Glomerular endothelial cell (primary cell): ENCODE measurements around the gene SHROOM4. TPM values are rescaled to one million over a fixed set of nuclear protein-coding genes. Genes with fewer than 3 reads are reported as not detected.

Experiments used
- DNase-seq: peaks from one replicate; pipeline ENCODE4 v3.0.0-alpha.2; 2011; ENCODE audit warnings: low read depth, low spot score; ENCODE audit errors: extremely low read depth
- total RNA-seq: library from RNA; depleted of rRNA; stranded (reverse); fragments of >200 nt; gene quantifications from 2 replicates; pipeline ENCODE4 v1.2.3, GENCODE V29; 2015

SHROOM4 gene
- total RNA-seq, 1 donor from 2014 or later = 48.9 TPM

GRCh38 chrX:50779694-50780093 lies 34.3 kb downstream of the SHROOM4 start:
- no peak for DNase-seq

GRCh38 chrX:50778272-50778671 lies 35.7 kb downstream of the SHROOM4 start:
- no peak for DNase-seq

- DNase-seq = no peak
Observed at GRCh38 chrX:50776248-50776647, 37.7 kb downstream of the SHROOM4 start.

- DNase-seq = no peak
Observed at GRCh38 chrX:50771382-50771781, 42.6 kb downstream of the SHROOM4 start.

GRCh38 chrX:50770702-50771101 lies 43.3 kb downstream of the SHROOM4 start:
- no peak for DNase-seq

GRCh38 chrX:50769389-50770063 lies 44.5 kb downstream of the SHROOM4 start:
- no peak for DNase-seq

GRCh38 chrX:50768801-50769200 lies 45.2 kb downstream of the SHROOM4 start:
- no peak for DNase-seq

- DNase-seq = no peak
Observed at GRCh38 chrX:50765986-50766385, 48.0 kb downstream of the SHROOM4 start.

GRCh38 chrX:50762578-50762977 lies 51.4 kb downstream of the SHROOM4 start:
- DNase-seq = no peak

GRCh38 chrX:50756276-50756675 lies 57.7 kb downstream of the SHROOM4 start:
- DNase-seq = no peak

- no peak for DNase-seq
Observed at GRCh38 chrX:50751091-50751490, 62.9 kb downstream of the SHROOM4 start.

GRCh38 chrX:50747471-50747900 lies 66.5 kb downstream of the SHROOM4 start:
- no peak for DNase-seq

GRCh38 chrX:50736656-50737055 lies 77.3 kb downstream of the SHROOM4 start:
- DNase-seq = no peak

GRCh38 chrX:50726296-50726695 lies 87.7 kb downstream of the SHROOM4 start:
- DNase-seq = no peak

- no peak for DNase-seq
Observed at GRCh38 chrX:50725310-50725709, 88.7 kb downstream of the SHROOM4 start.

- no peak for DNase-seq
Observed at GRCh38 chrX:50723006-50723405, 91.0 kb downstream of the SHROOM4 start.

GRCh38 chrX:50721764-50722521 lies 92.1 kb downstream of the SHROOM4 start:
- DNase-seq = no peak

GRCh38 chrX:50719614-50720013 lies 94.4 kb downstream of the SHROOM4 start:
- no peak for DNase-seq

GRCh38 chrX:50718776-50719175 lies 95.2 kb downstream of the SHROOM4 start:
- DNase-seq = no peak

- no peak for DNase-seq
Observed at GRCh38 chrX:50716706-50717105, 97.3 kb downstream of the SHROOM4 start.

GRCh38 chrX:50712777-50713176 lies 101.2 kb downstream of the SHROOM4 start:
- no peak for DNase-seq

- no peak for DNase-seq
Observed at GRCh38 chrX:50711907-50712306, 102.1 kb downstream of the SHROOM4 start.
